ENCODE data around the gene TEP1. TPM values are rescaled to one million over a fixed set of nuclear protein-coding genes. Genes with fewer than 3 reads are reported as not detected.
A peak's percentile ranks its signal among the peaks of the same experiment; 100 is the strongest.

The TEP1 gene
- total and polyA plus RNA-seq, 2 of the 13 experiments (the other 11 are each of a cell fraction or from before 2014, with no cell fraction given) = 11.0 to 12.8 TPM

DNA sequence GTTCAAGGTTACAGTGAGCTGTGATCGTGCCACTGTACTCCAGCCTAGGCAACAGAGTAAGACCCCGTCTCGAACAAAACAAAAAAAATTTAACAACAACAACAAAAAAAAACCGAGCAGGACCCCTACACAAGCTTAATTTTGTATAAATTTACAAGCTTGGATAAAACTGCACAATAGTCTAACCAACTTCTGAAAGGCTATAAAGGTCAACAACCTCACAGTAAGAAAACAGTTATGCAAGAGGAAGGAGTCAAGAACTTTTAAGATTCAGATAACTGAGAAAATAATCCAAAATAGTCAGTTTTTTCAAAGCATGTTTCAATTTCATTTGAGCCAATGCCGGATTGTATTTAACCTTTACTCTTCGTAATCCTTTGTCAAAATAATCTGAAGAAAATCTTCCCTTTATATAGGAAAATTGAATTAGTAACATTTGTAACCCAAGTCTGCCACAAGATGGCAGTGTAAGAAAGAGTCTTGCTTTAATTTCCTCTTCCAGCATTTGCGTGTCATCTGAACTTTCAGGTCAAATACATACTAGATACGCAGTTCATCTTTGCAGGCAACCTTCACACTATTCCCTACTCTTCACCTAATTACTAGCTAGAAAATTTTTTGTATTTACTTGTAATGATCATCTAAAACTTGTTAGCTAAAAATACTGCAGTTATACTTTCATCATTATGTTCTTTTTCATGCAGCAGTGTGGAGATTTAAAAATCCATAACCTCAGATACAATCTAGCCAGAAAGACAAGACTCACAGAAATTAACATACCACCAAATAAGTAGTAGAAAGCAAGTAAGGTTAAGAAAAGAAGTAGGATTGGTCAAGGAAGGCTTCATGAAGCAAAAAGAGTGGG, 86.1 kb downstream of the TEP1 start (continued):
- TF ChIP-seq, protein P1, sequence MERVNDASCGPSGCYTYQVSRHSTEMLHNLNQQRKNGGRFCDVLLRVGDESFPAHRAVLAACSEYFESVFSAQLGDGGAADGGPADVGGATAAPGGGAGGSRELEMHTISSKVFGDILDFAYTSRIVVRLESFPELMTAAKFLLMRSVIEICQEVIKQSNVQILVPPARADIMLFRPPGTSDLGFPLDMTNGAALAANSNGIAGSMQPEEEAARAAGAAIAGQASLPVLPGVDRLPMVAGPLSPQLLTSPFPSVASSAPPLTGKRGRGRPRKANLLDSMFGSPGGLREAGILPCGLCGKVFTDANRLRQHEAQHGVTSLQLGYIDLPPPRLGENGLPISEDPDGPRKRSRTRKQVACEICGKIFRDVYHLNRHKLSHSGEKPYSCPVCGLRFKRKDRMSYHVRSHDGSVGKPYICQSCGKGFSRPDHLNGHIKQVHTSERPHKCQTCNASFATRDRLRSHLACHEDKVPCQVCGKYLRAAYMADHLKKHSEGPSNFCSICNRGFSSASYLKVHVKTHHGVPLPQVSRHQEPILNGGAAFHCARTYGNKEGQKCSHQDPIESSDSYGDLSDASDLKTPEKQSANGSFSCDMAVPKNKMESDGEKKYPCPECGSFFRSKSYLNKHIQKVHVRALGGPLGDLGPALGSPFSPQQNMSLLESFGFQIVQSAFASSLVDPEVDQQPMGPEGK (CRISPR knock-in tag; IDR thresholded peaks at IDR 0.05) = no peak
- TF ChIP-seq, protein P2, sequence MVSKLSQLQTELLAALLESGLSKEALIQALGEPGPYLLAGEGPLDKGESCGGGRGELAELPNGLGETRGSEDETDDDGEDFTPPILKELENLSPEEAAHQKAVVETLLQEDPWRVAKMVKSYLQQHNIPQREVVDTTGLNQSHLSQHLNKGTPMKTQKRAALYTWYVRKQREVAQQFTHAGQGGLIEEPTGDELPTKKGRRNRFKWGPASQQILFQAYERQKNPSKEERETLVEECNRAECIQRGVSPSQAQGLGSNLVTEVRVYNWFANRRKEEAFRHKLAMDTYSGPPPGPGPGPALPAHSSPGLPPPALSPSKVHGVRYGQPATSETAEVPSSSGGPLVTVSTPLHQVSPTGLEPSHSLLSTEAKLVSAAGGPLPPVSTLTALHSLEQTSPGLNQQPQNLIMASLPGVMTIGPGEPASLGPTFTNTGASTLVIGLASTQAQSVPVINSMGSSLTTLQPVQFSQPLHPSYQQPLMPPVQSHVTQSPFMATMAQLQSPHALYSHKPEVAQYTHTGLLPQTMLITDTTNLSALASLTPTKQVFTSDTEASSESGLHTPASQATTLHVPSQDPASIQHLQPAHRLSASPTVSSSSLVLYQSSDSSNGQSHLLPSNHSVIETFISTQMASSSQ (IDR thresholded peaks at IDR 0.05; ENCODE audit: low read depth) = no peak
- TF ChIP-seq, protein P2 (CRISPR knock-in tag; IDR thresholded peaks at IDR 0.05; ENCODE audit: borderline replicate concordance) = no peak
- TF ChIP-seq MXD4 (CRISPR knock-in tag; IDR thresholded peaks at IDR 0.05) (no peak), FOXA3 (CRISPR knock-in tag; IDR thresholded peaks at IDR 0.05) (0 out of 2 replicates have a peak, but pooled peaks have one; percentile 6), ZNF580 (CRISPR knock-in tag; IDR thresholded peaks at IDR 0.05; ENCODE audit: borderline replicate concordance, low read depth) (no peak), ZNF282 (IDR thresholded peaks at IDR 0.05; ENCODE audit: partially characterized antibody) (no peak), ZNF773 (CRISPR knock-in tag; IDR thresholded peaks at IDR 0.05; ENCODE audit: borderline replicate concordance) (no peak), MED1 (CRISPR knock-in tag; IDR thresholded peaks at IDR 0.05) (no peak), SP5 (CRISPR knock-in tag; IDR thresholded peaks at IDR 0.05; ENCODE audit: borderline replicate concordance, low read depth) (no peak), FOSL1 (CRISPR knock-in tag; IDR thresholded peaks at IDR 0.05; ENCODE audit: borderline replicate concordance) (no peak)
- TF ChIP-seq, protein P3, sequence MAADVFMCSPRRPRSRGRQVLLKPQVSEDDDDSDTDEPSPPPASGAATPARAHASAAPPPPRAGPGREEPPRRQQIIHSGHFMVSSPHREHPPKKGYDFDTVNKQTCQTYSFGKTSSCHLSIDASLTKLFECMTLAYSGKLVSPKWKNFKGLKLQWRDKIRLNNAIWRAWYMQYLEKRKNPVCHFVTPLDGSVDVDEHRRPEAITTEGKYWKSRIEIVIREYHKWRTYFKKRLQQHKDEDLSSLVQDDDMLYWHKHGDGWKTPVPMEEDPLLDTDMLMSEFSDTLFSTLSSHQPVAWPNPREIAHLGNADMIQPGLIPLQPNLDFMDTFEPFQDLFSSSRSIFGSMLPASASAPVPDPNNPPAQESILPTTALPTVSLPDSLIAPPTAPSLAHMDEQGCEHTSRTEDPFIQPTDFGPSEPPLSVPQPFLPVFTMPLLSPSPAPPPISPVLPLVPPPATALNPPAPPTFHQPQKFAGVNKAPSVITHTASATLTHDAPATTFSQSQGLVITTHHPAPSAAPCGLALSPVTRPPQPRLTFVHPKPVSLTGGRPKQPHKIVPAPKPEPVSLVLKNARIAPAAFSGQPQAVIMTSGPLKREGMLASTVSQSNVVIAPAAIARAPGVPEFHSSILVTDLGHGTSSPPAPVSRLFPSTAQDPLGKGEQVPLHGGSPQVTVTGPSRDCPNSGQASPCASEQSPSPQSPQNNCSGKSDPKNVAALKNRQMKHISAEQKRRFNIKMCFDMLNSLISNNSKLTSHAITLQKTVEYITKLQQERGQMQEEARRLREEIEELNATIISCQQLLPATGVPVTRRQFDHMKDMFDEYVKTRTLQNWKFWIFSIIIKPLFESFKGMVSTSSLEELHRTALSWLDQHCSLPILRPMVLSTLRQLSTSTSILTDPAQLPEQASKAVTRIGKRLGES (CRISPR knock-in tag; IDR thresholded peaks at IDR 0.05; ENCODE audit: borderline replicate concordance) = no peak
